SJSA1 (cell line): ENCODE results near the gene NFYB. TPM values are rescaled to one million over a fixed set of nuclear protein-coding genes. Genes with fewer than 3 reads are reported as not detected.
A peak's percentile ranks its signal among the peaks of the same experiment; 100 is the strongest.

Experiments
- DNase-seq, 2 experiments: peaks; one replicate each; pipeline ENCODE4 v3.0.0-alpha.2; 2015 to 2020; ENCODE audit warnings: low spot score in 2 of 2, low read depth in 1 of 2
- H3K27ac ChIP-seq: fragments of 250-450 bp; sonication (Bioruptor Pico); 2 replicates; pipeline ENCODE4 v1.5.1; 2020; ENCODE audit warnings: mild to moderate bottlenecking, moderate library complexity
- H3K27me3 ChIP-seq: fragments of 250-450 bp; sonication (Bioruptor Pico); replicated peaks from 2 replicates; pipeline ENCODE4 v1.5.1; 2020; ENCODE audit warnings: mild to moderate bottlenecking, moderate library complexity
- H3K36me3 ChIP-seq: fragments of 250-450 bp; sonication (Bioruptor Pico); 2 replicates; pipeline ENCODE4 v1.5.1; 2020; ENCODE audit warnings: mild to moderate bottlenecking
- H3K4me1 ChIP-seq: fragments of 250-450 bp; sonication (Bioruptor Pico); replicated peaks from 2 replicates; pipeline ENCODE4 v1.6.1; 2021; ENCODE audit warnings: mild to moderate bottlenecking
- H3K4me3 ChIP-seq: fragments of 250-450 bp; sonication (Bioruptor Pico); 2 replicates; pipeline ENCODE4 v1.5.1; 2020; ENCODE audit warnings: mild to moderate bottlenecking
- H3K9me3 ChIP-seq: fragments of 250-450 bp; sonication (Bioruptor Pico); replicated peaks from 2 replicates; pipeline ENCODE4 v1.5.1; 2020; ENCODE audit warnings: mild to moderate bottlenecking
- total RNA-seq: library from RNA; depleted of rRNA; stranded (reverse); fragments of >200 nt; shearing (Covaris generic); gene quantifications from 2 replicates; pipeline ENCODE4 v1.2.3, GENCODE V29; 2014

NFYB gene
- total RNA-seq, 1 experiment from 2014 or later: 29.5 TPM

GRCh38 chr12:104147346-104147745 is 9.3 kb upstream of the NFYB start:
- Histone ChIP-seq H3K4me3 (no peak overlapping the region), H3K4me1 (no peaks in the 10 kb centered on the region), H3K36me3 (no peaks in the 10 kb centered on the region), H3K9me3 (no peaks in the 10 kb centered on the region), H3K27me3 (no peaks in the 10 kb centered on the region; the same call in 1 of the 2 replicates), H3K27ac (no peak overlapping the region)
- DNase-seq: no peak

DNA sequence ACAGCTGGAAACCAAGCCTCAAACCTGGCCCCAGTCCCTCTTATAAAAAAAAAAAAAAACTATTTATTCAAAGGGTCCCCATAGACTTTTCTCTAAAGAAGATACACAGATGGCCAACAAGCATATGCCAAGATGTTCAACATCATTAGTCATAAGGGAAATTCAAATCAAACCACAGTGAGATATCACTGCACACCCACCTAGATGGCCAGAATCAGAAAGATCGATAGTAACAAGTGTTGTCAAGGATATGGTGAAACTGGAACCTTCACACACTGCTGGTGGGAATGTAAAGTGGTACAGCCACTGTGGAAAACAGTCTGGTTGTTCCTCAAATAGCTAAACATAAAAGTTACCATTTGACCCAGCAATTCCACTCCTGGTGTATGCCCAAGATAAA is 5.9 kb upstream of the NFYB start:
- Histone ChIP-seq H3K4me1 (no peaks in the 10 kb centered on the region), H3K4me3 (no peak overlapping the region)
- DNase-seq: no peak

DNA sequence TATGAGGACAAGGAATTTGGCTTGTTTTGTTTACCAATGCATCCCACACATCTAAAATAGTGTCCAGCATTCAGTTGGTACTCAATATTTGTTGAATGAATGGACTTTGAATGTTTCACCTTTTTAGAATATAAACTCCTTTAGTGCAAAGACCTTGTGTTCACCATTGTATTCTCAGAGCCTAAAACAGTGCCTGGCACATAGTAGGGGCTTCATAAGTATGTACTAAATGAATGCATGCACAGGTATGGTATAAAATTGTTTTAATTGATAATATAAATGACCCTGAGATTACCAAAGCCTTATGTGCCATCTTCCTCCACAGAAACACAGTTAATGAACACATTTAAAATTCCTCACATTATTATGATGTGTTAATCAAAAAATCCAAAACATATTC is 5.0 kb upstream of the NFYB start:
- Histone ChIP-seq H3K4me3 (no peak overlapping the region), H3K27me3 (no peaks in the 10 kb centered on the region), H3K27ac (no peak overlapping the region), H3K36me3 (no peaks in the 10 kb centered on the region), H3K9me3 (no peaks in the 10 kb centered on the region), H3K4me1 (peaks cover 5% of the 10 kb centered on the region)
- DNase-seq: no peak

More for the DNA sequence above, 5.9 kb upstream of the NFYB start:
- H3K27me3 ChIP-seq: no peaks in the 10 kb centered on the region
- H3K36me3 ChIP-seq: no peaks in the 10 kb centered on the region
- H3K9me3 ChIP-seq: no peaks in the 10 kb centered on the region
- no peak overlapping the region for H3K27ac ChIP-seq

GRCh38 chr12:104142543-104142942 is 4.5 kb upstream of the NFYB start:
- Histone ChIP-seq H3K4me1 (peaks cover 5% of the 10 kb centered on the region), H3K9me3 (no peaks in the 10 kb centered on the region), H3K27me3 (no peaks in the 10 kb centered on the region), H3K4me3 (no peak overlapping the region), H3K27ac (no peak overlapping the region), H3K36me3 (peaks cover 1% of the 10 kb centered on the region; the same call in 1 of the 2 replicates)
- no peak for DNase-seq

GRCh38 chr12:104138797-104139152 is 765 bp upstream of the NFYB start:
- DNase-seq: no peak
- H3K27ac ChIP-seq: no peak overlapping the region; the same call in 1 of the 2 replicates

DNA sequence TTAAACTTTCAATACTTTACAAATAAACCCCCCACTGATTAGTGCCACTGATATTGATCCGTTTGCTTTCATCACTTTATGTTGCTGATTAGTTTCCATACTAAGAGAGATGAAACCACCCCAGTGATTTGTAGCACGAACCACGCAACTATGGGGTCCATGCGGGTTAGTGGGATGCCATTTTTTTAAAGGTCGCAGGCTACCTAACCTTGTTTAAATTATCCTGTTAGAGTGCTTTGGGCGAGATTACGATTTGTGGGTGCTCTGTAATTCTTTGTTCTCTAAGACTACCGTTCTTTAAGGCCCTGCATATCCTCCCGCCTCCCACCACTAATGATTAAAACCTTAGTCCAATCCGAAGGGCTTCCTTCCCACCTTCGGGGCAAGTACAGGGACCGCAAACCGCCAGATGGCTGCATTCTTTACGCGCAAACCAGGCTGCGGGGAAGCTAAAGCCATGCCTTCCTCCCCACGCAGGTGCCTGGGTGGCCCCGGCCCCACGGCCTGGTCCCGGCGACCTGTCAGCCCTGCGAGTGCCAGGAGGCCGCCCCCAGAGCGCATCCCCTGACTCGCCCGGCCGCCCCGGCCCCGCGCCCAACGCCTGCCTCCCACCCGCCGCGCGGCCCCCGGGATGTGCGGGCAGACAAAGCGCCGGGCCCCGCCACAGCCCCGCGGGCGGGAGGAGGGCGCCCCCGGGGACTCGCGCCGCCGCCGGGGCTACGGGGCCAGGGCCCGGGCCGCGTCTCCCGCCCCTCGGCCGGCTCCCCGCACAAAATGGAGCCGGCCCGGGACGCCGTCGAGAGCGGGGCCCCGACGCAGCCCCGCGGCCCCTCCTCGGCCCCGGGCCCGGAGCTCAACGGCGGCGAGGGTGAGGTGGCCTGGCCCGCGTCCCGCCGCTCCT is 759 bp downstream of the NFYB start:
- Histone ChIP-seq H3K9me3 (no peaks in the 10 kb centered on the region), H3K4me3 (peak overlapping the region; percentile 85), H3K27ac (peak overlapping the region; percentile 73), H3K4me1 (peaks cover 42% of the 10 kb centered on the region), H3K36me3 (peaks cover 28% of the 10 kb centered on the region), H3K27me3 (no peaks in the 10 kb centered on the region)
- DNase-seq: peak; percentile 48 to 59

More at GRCh38 chr12:104138797-104139152, 765 bp upstream of the NFYB start:
- H3K4me3 ChIP-seq: peak overlapping the region; percentile 85; the same call in 1 of the 2 replicates
- H3K4me1 ChIP-seq: peaks cover 31% of the 10 kb centered on the region
- H3K9me3 ChIP-seq: no peaks in the 10 kb centered on the region
- peaks cover 13% of the 10 kb centered on the region for H3K36me3 ChIP-seq
- H3K27me3 ChIP-seq: no peaks in the 10 kb centered on the region

- DNase-seq: peak in 1 of 2 experiments; percentile 20
- no peak overlapping the region for H3K27ac ChIP-seq
- H3K4me1 ChIP-seq: peaks cover 49% of the 10 kb centered on the region
These were observed 1.4 kb downstream of the NFYB start for GRCh38 chr12:104136577-104136976.

GRCh38 chr12:104134882-104135281 is 3.1 kb downstream of the NFYB start:
- H3K27me3 ChIP-seq: no peaks in the 10 kb centered on the region
- H3K27ac ChIP-seq: no peak overlapping the region
- no peaks in the 10 kb centered on the region for H3K9me3 ChIP-seq
- DNase-seq: no peak
- H3K4me1 ChIP-seq: peaks cover 65% of the 10 kb centered on the region
- H3K4me3 ChIP-seq: no peak overlapping the region
- peaks cover 47% of the 10 kb centered on the region for H3K36me3 ChIP-seq

More at GRCh38 chr12:104136577-104136976, 1.4 kb downstream of the NFYB start:
- H3K9me3 ChIP-seq: no peaks in the 10 kb centered on the region
- peaks cover 33% of the 10 kb centered on the region for H3K36me3 ChIP-seq
- no peaks in the 10 kb centered on the region for H3K27me3 ChIP-seq
- peak overlapping the region; percentile 85 for H3K4me3 ChIP-seq

DNA sequence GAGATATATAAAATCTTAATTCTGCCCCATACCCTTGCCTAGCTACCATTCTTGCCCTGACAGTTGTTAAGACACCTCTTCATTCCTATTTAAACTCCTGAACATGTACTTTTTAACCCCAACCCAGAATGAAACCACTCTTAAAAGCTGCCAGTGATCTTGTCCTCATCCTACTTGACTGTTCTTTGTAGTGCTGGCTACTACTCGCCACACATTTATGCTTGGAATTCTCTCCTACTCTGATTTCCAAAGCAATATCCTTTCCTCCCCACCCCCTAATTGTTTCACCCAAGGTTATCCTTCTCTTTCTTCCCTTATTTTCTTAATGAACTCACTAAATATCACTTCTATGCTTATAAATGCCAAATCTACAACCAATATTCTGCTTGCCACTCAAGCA is 4.1 kb downstream of the NFYB start:
- no peak for DNase-seq
- H3K9me3 ChIP-seq: no peaks in the 10 kb centered on the region
- H3K36me3 ChIP-seq: peaks cover 55% of the 10 kb centered on the region
- peaks cover 65% of the 10 kb centered on the region for H3K4me1 ChIP-seq
- H3K27ac ChIP-seq: no peak overlapping the region
- H3K27me3 ChIP-seq: no peaks in the 10 kb centered on the region
- H3K4me3 ChIP-seq: no peak overlapping the region

DNA sequence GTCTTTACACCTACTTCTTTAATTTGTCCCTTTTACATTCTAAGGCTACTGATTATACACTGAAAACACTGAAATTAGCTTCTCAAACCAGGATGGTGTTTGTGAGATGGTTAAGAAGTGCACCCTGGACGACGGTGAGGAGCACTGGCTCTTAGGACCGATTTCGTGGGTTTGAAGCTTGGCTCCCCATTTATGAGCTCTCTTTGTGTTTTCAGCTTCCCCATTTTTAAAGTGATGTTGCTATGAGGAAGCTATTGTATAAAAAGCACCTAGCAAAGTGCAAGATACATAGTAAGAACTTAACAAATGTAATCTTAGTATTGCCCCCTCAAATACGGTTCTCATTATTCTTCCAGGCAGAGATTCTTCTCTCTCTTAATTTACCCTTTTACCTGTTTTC is 4.7 kb downstream of the NFYB start:
- Histone ChIP-seq H3K9me3 (no peaks in the 10 kb centered on the region), H3K4me1 (peaks cover 62% of the 10 kb centered on the region), H3K4me3 (no peak overlapping the region), H3K27ac (no peak overlapping the region), H3K27me3 (no peaks in the 10 kb centered on the region), H3K36me3 (peaks cover 59% of the 10 kb centered on the region)
- DNase-seq: no peak

- Histone ChIP-seq H3K27ac (no peak overlapping the region), H3K36me3 (peaks cover 59% of the 10 kb centered on the region), H3K4me3 (no peak overlapping the region), H3K4me1 (peaks cover 60% of the 10 kb centered on the region), H3K9me3 (no peaks in the 10 kb centered on the region), H3K27me3 (no peaks in the 10 kb centered on the region)
- no peak for DNase-seq
These were observed 5.6 kb downstream of the NFYB start for GRCh38 chr12:104132351-104132956.

GRCh38 chr12:104131609-104132008 is 6.4 kb downstream of the NFYB start:
- no peak overlapping the region for H3K27ac ChIP-seq
- no peaks in the 10 kb centered on the region for H3K27me3 ChIP-seq
- DNase-seq: no peak
- H3K4me3 ChIP-seq: no peak overlapping the region
- peaks cover 57% of the 10 kb centered on the region for H3K4me1 ChIP-seq
- H3K9me3 ChIP-seq: no peaks in the 10 kb centered on the region
- peaks cover 61% of the 10 kb centered on the region for H3K36me3 ChIP-seq

DNA sequence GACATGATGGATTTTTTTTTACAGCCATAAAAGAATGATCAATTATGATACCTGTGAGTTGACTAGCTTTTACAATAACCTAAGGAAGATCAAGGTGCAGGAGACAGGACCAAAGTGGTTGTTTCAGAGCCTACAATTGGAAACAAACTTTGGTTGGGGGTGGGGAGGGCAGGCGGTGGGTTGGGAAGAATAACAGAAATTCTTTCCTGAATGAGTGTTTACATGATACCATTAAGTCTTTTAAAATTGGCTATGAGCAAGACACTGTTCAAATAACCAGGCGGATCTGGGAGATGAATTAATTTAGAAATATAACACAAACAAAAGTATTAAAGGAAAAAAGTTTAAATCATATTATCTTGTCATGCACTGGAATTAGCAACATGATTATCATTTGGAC is 7.2 kb downstream of the NFYB start:
- peak in 1 of 2 experiments; percentile 32 for DNase-seq
- no peak overlapping the region for H3K27ac ChIP-seq
- H3K36me3 ChIP-seq: peaks cover 69% of the 10 kb centered on the region
- H3K4me1 ChIP-seq: peaks cover 49% of the 10 kb centered on the region
- no peak overlapping the region for H3K4me3 ChIP-seq
- no peaks in the 10 kb centered on the region for H3K27me3 ChIP-seq
- H3K9me3 ChIP-seq: no peaks in the 10 kb centered on the region

GRCh38 chr12:104126548-104126947 is 11.5 kb downstream of the NFYB start:
- no peak for DNase-seq
- H3K4me3 ChIP-seq: no peak overlapping the region
- H3K9me3 ChIP-seq: no peaks in the 10 kb centered on the region
- peaks cover 78% of the 10 kb centered on the region for H3K36me3 ChIP-seq
- H3K27me3 ChIP-seq: no peaks in the 10 kb centered on the region
- peaks cover 44% of the 10 kb centered on the region for H3K4me1 ChIP-seq
- H3K27ac ChIP-seq: no peak overlapping the region
